ENCODE measurements around the gene HINT1. TPM values are rescaled to one million over a fixed set of nuclear protein-coding genes. Genes with fewer than 3 reads are reported as not detected.
"Not testable (repeated sequence)": the region's sequence is repeated elsewhere in the genome, so short reads cannot be mapped to it uniquely, and the experiment has no call there.

Gene HINT1
- total RNA-seq, 1 experiment from 2014 or later, result 522 TPM

- Histone ChIP-seq H3K9me3 (ENCODE audit: low read length) (no peaks in the 10 kb centered on the region), H3K27ac (ENCODE audit: low read length) (no peak overlapping the region), H3K4me3 (ENCODE audit: low read length) (no peak overlapping the region), H2AFZ (ENCODE audit: low read length) (no peak overlapping the region), H3K27me3 (ENCODE audit: low read length) (no peaks in the 10 kb centered on the region), H3K79me2 (ENCODE audit: low read length) (no peaks in the 10 kb centered on the region), H4K20me1 (ENCODE audit: insufficient read depth, low read depth, low read length) (no peaks in the 10 kb centered on the region), H3K36me3 (ENCODE audit: insufficient read depth, low read length) (no peaks in the 10 kb centered on the region), H3K9me2 (replicated peaks; ENCODE audit: insufficient read depth, low read length) (no peaks in the 10 kb centered on the region), H3K4me1 (ENCODE audit: low read length) (no peaks in the 10 kb centered on the region), H3K4me2 (ENCODE audit: low read depth, low read length, poor library complexity, severe bottlenecking) (no peak overlapping the region), H3K9ac (ENCODE audit: low read length) (no peak overlapping the region)
- no peak for DNase-seq
Observed at GRCh38 chr5:131151216-131151615, 13.8 kb downstream of the HINT1 start.

GRCh38 chr5:131150408-131150807 lies 14.6 kb downstream of the HINT1 start:
- Histone ChIP-seq H3K9ac (ENCODE audit: low read length) (no peak overlapping the region), H3K9me2 (replicated peaks; ENCODE audit: insufficient read depth, low read length) (no peaks in the 10 kb centered on the region)
- DNase-seq, result no peak

DNA sequence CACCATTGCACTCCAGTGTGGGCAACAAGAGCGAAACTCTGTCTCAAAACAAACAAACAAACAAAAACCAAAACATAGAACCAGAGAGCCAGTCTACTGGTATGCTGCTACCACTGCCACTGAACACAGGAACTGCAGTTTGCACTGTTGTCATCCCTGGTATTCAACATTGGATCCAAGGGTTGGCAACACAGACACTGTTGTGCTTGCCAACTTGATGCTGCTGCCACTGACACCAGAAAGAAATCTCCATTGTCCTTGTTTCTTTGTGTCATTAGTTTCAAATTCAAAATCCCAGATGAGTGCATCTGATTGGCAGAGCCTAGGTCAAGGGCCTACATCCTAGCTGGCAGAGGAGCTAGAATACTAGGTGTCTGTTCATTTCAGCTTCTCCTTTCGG lies 16.2 kb downstream of the HINT1 start:
- Histone ChIP-seq H4K20me1 (ENCODE audit: insufficient read depth, low read depth, low read length) (no peaks in the 10 kb centered on the region), H3K4me3 (ENCODE audit: low read length) (no peak overlapping the region), H3K4me1 (ENCODE audit: low read length) (no peaks in the 10 kb centered on the region), H3K27ac (ENCODE audit: low read length) (no peak overlapping the region), H2AFZ (ENCODE audit: low read length) (no peak overlapping the region), H3K9me2 (replicated peaks; ENCODE audit: insufficient read depth, low read length) (no peaks in the 10 kb centered on the region), H3K9ac (ENCODE audit: low read length) (no peak overlapping the region), H3K36me3 (ENCODE audit: insufficient read depth, low read length) (no peaks in the 10 kb centered on the region), H3K79me2 (ENCODE audit: low read length) (no peaks in the 10 kb centered on the region), H3K9me3 (ENCODE audit: low read length) (no peaks in the 10 kb centered on the region), H3K4me2 (ENCODE audit: low read depth, low read length, poor library complexity, severe bottlenecking) (no peak overlapping the region), H3K27me3 (ENCODE audit: low read length) (no peaks in the 10 kb centered on the region)
- DNase-seq, result no peak

More at GRCh38 chr5:131150408-131150807, 14.6 kb downstream of the HINT1 start:
- H4K20me1 ChIP-seq (ENCODE audit: insufficient read depth, low read depth, low read length), result no peaks in the 10 kb centered on the region
- no peaks in the 10 kb centered on the region for H3K27me3 ChIP-seq (ENCODE audit: low read length)
- no peak overlapping the region for H2AFZ ChIP-seq (ENCODE audit: low read length)
- H3K36me3 ChIP-seq (ENCODE audit: insufficient read depth, low read length), result no peaks in the 10 kb centered on the region
- no peak overlapping the region for H3K4me2 ChIP-seq (ENCODE audit: low read depth, low read length, poor library complexity, severe bottlenecking)
- no peaks in the 10 kb centered on the region for H3K79me2 ChIP-seq (ENCODE audit: low read length)
- no peak overlapping the region for H3K4me3 ChIP-seq (ENCODE audit: low read length)
- H3K9me3 ChIP-seq (ENCODE audit: low read length), result no peaks in the 10 kb centered on the region
- H3K4me1 ChIP-seq (ENCODE audit: low read length), result no peaks in the 10 kb centered on the region
- H3K27ac ChIP-seq (ENCODE audit: low read length), result no peak overlapping the region

GRCh38 chr5:131147258-131147657 lies 17.8 kb downstream of the HINT1 start:
- Histone ChIP-seq H3K9ac (ENCODE audit: low read length) (no peak overlapping the region), H4K20me1 (ENCODE audit: insufficient read depth, low read depth, low read length) (no peaks in the 10 kb centered on the region), H3K4me1 (ENCODE audit: low read length) (no peaks in the 10 kb centered on the region), H3K9me3 (ENCODE audit: low read length) (no peaks in the 10 kb centered on the region), H3K4me2 (ENCODE audit: low read depth, low read length, poor library complexity, severe bottlenecking) (no peak overlapping the region), H3K27me3 (ENCODE audit: low read length) (no peaks in the 10 kb centered on the region), H2AFZ (ENCODE audit: low read length) (no peak overlapping the region), H3K27ac (ENCODE audit: low read length) (no peak overlapping the region), H3K9me2 (replicated peaks; ENCODE audit: insufficient read depth, low read length) (no peaks in the 10 kb centered on the region), H3K79me2 (ENCODE audit: low read length) (no peaks in the 10 kb centered on the region), H3K4me3 (ENCODE audit: low read length) (no peak overlapping the region), H3K36me3 (ENCODE audit: insufficient read depth, low read length) (no peaks in the 10 kb centered on the region)
- DNase-seq, result no peak

DNA sequence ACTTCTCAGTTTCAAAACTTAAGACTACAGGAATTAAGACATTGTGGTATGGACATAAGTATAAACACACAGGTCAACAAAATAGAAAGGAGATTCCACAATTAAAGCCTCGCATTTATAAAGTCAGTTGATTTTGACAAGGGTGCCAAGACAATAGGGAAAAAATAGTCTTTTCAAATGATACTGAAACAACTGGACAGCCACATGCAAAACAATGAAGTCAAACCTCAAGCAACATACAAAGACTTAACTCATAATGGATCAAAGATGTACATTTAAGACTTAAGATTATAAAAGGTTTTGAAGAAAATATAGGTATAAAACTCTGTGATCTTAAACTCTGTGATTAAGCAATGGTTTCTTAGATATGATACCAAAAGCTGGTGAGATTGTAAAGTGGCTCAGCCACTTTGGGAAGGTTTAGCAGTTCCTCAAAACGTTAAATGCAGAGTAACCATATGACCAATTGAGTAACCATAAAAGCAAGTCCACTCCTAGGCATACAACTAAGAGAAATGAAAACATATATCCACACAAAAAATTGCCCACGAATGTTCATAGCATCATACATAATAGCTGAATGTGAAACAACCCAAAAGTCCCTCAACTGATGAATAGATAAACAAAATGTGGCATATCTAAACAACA lies 22.0 kb downstream of the HINT1 start:
- H3K36me3 ChIP-seq (ENCODE audit: insufficient read depth, low read length), result no peaks in the 10 kb centered on the region
- no peaks in the 10 kb centered on the region for H3K9me3 ChIP-seq (ENCODE audit: low read length)
- H3K9me2 ChIP-seq (replicated peaks; ENCODE audit: insufficient read depth, low read length), result no peaks in the 10 kb centered on the region
- H3K27ac ChIP-seq (ENCODE audit: low read length), result no peak overlapping the region
- no peak overlapping the region for H3K4me2 ChIP-seq (ENCODE audit: low read depth, low read length, poor library complexity, severe bottlenecking)
- no peak overlapping the region for H2AFZ ChIP-seq (ENCODE audit: low read length)
- H3K9ac ChIP-seq (ENCODE audit: low read length), result no peak overlapping the region
- H3K4me3 ChIP-seq (ENCODE audit: low read length), result no peak overlapping the region
- H3K79me2 ChIP-seq (ENCODE audit: low read length), result no peaks in the 10 kb centered on the region
- H3K4me1 ChIP-seq (ENCODE audit: low read length), result no peaks in the 10 kb centered on the region
- H4K20me1 ChIP-seq (ENCODE audit: insufficient read depth, low read depth, low read length), result no peaks in the 10 kb centered on the region
- DNase-seq, result no peak
- no peaks in the 10 kb centered on the region for H3K27me3 ChIP-seq (ENCODE audit: low read length)

- Histone ChIP-seq H3K4me3 (ENCODE audit: low read length) (no peak overlapping the region), H3K27ac (ENCODE audit: low read length) (no peak overlapping the region), H3K79me2 (ENCODE audit: low read length) (no peaks in the 10 kb centered on the region), H3K4me1 (ENCODE audit: low read length) (no peaks in the 10 kb centered on the region), H3K27me3 (ENCODE audit: low read length) (no peaks in the 10 kb centered on the region), H3K9me3 (ENCODE audit: low read length) (no peaks in the 10 kb centered on the region), H3K4me2 (ENCODE audit: low read depth, low read length, poor library complexity, severe bottlenecking) (no peak overlapping the region), H2AFZ (ENCODE audit: low read length) (no peak overlapping the region), H4K20me1 (ENCODE audit: insufficient read depth, low read depth, low read length) (no peaks in the 10 kb centered on the region), H3K36me3 (ENCODE audit: insufficient read depth, low read length) (no peaks in the 10 kb centered on the region), H3K9ac (ENCODE audit: low read length) (no peak overlapping the region), H3K9me2 (replicated peaks; ENCODE audit: insufficient read depth, low read length) (no peaks in the 10 kb centered on the region)
- DNase-seq, result no peak
Observed at GRCh38 chr5:131139321-131139720, 25.7 kb downstream of the HINT1 start.

DNA sequence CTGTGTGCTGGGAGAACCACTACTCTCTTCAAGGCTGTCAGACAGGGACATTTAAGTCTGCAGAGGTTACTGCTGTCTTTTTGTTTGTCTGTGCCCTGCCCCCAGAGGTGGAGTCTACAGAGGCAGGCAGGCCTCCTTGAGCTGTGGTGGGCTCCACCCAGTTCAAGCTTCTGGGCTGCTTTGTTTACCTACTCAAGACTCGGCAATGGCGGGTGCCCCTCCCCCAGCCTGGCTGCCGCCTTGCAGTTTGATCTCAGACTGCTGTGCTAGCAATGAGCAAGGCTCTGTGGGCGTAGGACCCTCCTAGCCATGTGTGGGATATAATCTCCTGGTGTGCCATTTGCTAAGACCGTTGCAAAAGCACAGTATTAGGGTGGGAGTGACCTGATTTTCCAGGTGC lies 26.6 kb downstream of the HINT1 start:
- not testable (repeated sequence) for H3K4me3 ChIP-seq (ENCODE audit: low read length); H2AFZ ChIP-seq (ENCODE audit: low read length); H3K27ac ChIP-seq (ENCODE audit: low read length); DNase-seq; H3K36me3 ChIP-seq (ENCODE audit: insufficient read depth, low read length); H3K9me3 ChIP-seq (ENCODE audit: low read length); H3K4me2 ChIP-seq (ENCODE audit: low read depth, low read length, poor library complexity, severe bottlenecking); H3K27me3 ChIP-seq (ENCODE audit: low read length); H3K9me2 ChIP-seq (replicated peaks; ENCODE audit: insufficient read depth, low read length); H3K9ac ChIP-seq (ENCODE audit: low read length); H4K20me1 ChIP-seq (ENCODE audit: insufficient read depth, low read depth, low read length); H3K79me2 ChIP-seq (ENCODE audit: low read length); H3K4me1 ChIP-seq (ENCODE audit: low read length)

DNA sequence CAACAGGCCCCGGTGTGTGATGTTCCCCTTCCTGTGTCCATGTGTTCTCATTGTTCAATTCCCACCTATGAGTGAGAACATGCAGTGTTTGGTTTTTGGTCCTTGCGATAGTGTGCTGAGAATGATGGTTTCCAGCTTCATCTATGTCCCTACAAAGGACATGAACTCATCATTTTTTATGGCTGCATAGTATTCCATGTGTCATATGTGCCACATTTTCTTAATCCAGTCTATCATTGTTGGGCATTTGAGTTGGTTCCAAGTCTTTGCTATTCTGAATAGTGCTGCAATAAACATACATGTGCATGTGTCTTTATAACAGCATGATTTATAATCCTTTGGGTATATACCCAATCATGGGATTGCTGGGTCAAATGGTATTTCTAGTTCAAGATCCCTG lies 32.0 kb downstream of the HINT1 start:
- not testable (repeated sequence) for H3K9ac ChIP-seq (ENCODE audit: low read length); H3K9me3 ChIP-seq (ENCODE audit: low read length); H3K36me3 ChIP-seq (ENCODE audit: insufficient read depth, low read length); H3K79me2 ChIP-seq (ENCODE audit: low read length); H2AFZ ChIP-seq (ENCODE audit: low read length); H3K4me3 ChIP-seq (ENCODE audit: low read length); H4K20me1 ChIP-seq (ENCODE audit: insufficient read depth, low read depth, low read length); DNase-seq; H3K4me2 ChIP-seq (ENCODE audit: low read depth, low read length, poor library complexity, severe bottlenecking); H3K27ac ChIP-seq (ENCODE audit: low read length); H3K9me2 ChIP-seq (replicated peaks; ENCODE audit: insufficient read depth, low read length); H3K27me3 ChIP-seq (ENCODE audit: low read length); H3K4me1 ChIP-seq (ENCODE audit: low read length)

DNA sequence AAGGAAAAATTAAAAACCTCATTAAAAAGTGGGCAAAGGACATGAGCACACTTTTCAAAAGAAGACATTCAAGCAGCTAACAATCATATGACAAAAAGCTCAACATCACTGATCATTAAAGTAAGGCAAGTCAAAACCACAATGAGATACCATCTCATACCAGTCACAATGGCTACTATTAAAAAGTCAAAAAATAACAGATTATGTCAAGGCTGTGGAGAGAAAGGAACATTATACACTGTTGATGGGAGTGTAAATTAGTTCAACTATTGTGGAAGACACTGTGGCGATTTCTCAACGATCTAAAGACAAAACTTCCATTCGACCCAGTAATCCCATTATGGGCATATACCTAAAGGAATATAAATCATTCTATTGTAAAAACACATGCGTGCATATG lies 35.8 kb downstream of the HINT1 start:
- no peak overlapping the region for H3K27ac ChIP-seq (ENCODE audit: low read length)
- no peaks in the 10 kb centered on the region for H4K20me1 ChIP-seq (ENCODE audit: insufficient read depth, low read depth, low read length)
- no peak for DNase-seq
- H3K27me3 ChIP-seq (ENCODE audit: low read length), result no peaks in the 10 kb centered on the region
- H3K9me3 ChIP-seq (ENCODE audit: low read length), result no peaks in the 10 kb centered on the region
- H3K4me1 ChIP-seq (ENCODE audit: low read length), result no peaks in the 10 kb centered on the region
- H3K36me3 ChIP-seq (ENCODE audit: insufficient read depth, low read length), result no peaks in the 10 kb centered on the region
- H3K4me2 ChIP-seq (ENCODE audit: low read depth, low read length, poor library complexity, severe bottlenecking), result no peak overlapping the region
- H3K79me2 ChIP-seq (ENCODE audit: low read length), result no peaks in the 10 kb centered on the region
- no peak overlapping the region for H3K9ac ChIP-seq (ENCODE audit: low read length)
- H2AFZ ChIP-seq (ENCODE audit: low read length), result no peak overlapping the region
- H3K4me3 ChIP-seq (ENCODE audit: low read length), result no peak overlapping the region
- no peaks in the 10 kb centered on the region for H3K9me2 ChIP-seq (replicated peaks; ENCODE audit: insufficient read depth, low read length)
